Bronchial epithelial cell (primary cell): ENCODE results near the gene RUNX2. TPM values are rescaled to one million over a fixed set of nuclear protein-coding genes. Genes with fewer than 3 reads are reported as not detected.

Experiments
- DNase-seq: peaks from one replicate; pipeline ENCODE4 v3.0.0-alpha.2; 2010; ENCODE audit warnings: low read depth
- FAIRE-seq: peaks from 2 replicates; lab custom pipeline; 2011; peaks lifted over from hg19 to GRCh38; lab: Jason Lieb, UNC
- H3K27me3 ChIP-seq: 2 replicates; pipeline ENCODE4 v1.5.1; 2011; ENCODE audit warnings: low read length; ENCODE audit not compliant: control insufficient read depth, insufficient read depth
- H3K36me3 ChIP-seq: 2 replicates; pipeline ENCODE4 v1.5.1; 2011; ENCODE audit warnings: low read length; ENCODE audit not compliant: control insufficient read depth, insufficient read depth
- H3K4me3 ChIP-seq: 2 replicates; pipeline ENCODE4 v1.5.1; 2011; ENCODE audit warnings: mild to moderate bottlenecking, low read depth, low read length, control low read depth
- CTCF ChIP-seq: IDR thresholded peaks from 2 replicates; pipeline ENCODE4 v1.5.1; 2011; ENCODE audit warnings: mild to moderate bottlenecking, moderate library complexity, low read length, control low read depth, inconsistent platforms; ENCODE audit not compliant: insufficient read depth, severe bottlenecking
- total RNA-seq: library from RNA; depleted of rRNA; stranded (reverse); fragments of >200 nt; gene quantifications from 2 replicates; pipeline ENCODE4 v1.2.1, GENCODE V29; 2014

The RUNX2 gene
- total RNA-seq, 1 donor from 2014 or later = 0.79 TPM

- FAIRE-seq = no peak
- no peaks in the 10 kb centered on the region for H3K27me3 ChIP-seq
Measured at GRCh38 chr6:45640811-45641210, 312.7 kb downstream of the RUNX2 start.

GRCh38 chr6:45642331-45643125 is 314.4 kb downstream of the RUNX2 start:
- FAIRE-seq = no peak
- H3K4me3 ChIP-seq = no peak overlapping the region
- H3K36me3 ChIP-seq = no peaks in the 10 kb centered on the region
- DNase-seq = no peak
- TF ChIP-seq CTCF = no peak
- H3K27me3 ChIP-seq = no peaks in the 10 kb centered on the region

More at GRCh38 chr6:45640811-45641210, 312.7 kb downstream of the RUNX2 start:
- no peak for DNase-seq
- TF ChIP-seq CTCF = no peak
- H3K4me3 ChIP-seq = no peak overlapping the region
- H3K36me3 ChIP-seq = no peaks in the 10 kb centered on the region

GRCh38 chr6:45643126-45643525 is 315.0 kb downstream of the RUNX2 start:
- DNase-seq (no peak), FAIRE-seq (no peak)
- no peak overlapping the region for H3K4me3 ChIP-seq
- H3K36me3 ChIP-seq = no peaks in the 10 kb centered on the region
- TF ChIP-seq CTCF = no peak
- no peaks in the 10 kb centered on the region for H3K27me3 ChIP-seq

GRCh38 chr6:45644720-45645119 is 316.6 kb downstream of the RUNX2 start:
- TF ChIP-seq CTCF = no peak
- Histone ChIP-seq H3K36me3 (no peaks in the 10 kb centered on the region), H3K4me3 (no peak overlapping the region), H3K27me3 (no peaks in the 10 kb centered on the region)
- FAIRE-seq (no peak), DNase-seq (no peak)

GRCh38 chr6:45645302-45645701 is 317.2 kb downstream of the RUNX2 start:
- TF ChIP-seq CTCF = no peak
- H3K36me3 ChIP-seq = no peaks in the 10 kb centered on the region
- DNase-seq (no peak), FAIRE-seq (no peak)
- no peak overlapping the region for H3K4me3 ChIP-seq
- H3K27me3 ChIP-seq = no peaks in the 10 kb centered on the region
